Tibial nerve (tissue), 4 donors: ENCODE data around the gene SLX9. TPM values are rescaled to one million over a fixed set of nuclear protein-coding genes. Genes with fewer than 3 reads are reported as not detected.

Experiments used
- DNase-seq, 2 donors: peaks; one replicate each; pipeline ENCODE4 v3.0.0-alpha.2; 2019; ENCODE audit warnings: low spot score in 2 of 2
- H3K27ac ChIP-seq, 4 donors: fragments of 200-600 bp; sonication (generic) in 3 of 4; one replicate each; pipeline ENCODE4 v1.5.1; 2017 to 2019; ENCODE audit warnings: mild to moderate bottlenecking in 1 of 4
- H3K27me3 ChIP-seq, 2 donors: fragments of 200-600 bp; sonication (generic) in 1 of 2; one replicate each; pipeline versions ENCODE4 v1.5.1 to v1.6.0; 2017 to 2019
- H3K36me3 ChIP-seq, 3 donors: fragments of 200-600 bp; sonication (generic); one replicate each; pipeline ENCODE4 v1.5.1; 2018 to 2019
- H3K4me1 ChIP-seq, 4 donors: fragments of 200-600 bp; sonication (generic) in 3 of 4; one replicate each; pipeline ENCODE4 v1.5.1; 2017 to 2019
- H3K4me3 ChIP-seq, 4 donors: fragments of 200-600 bp; sonication (generic) in 3 of 4; one replicate each; pipeline ENCODE4 v1.5.1; 2017 to 2019; ENCODE audit warnings: mild to moderate bottlenecking in 1 of 4, moderate library complexity in 1 of 4
- H3K9me3 ChIP-seq, 4 donors: fragments of 200-600 bp; sonication (generic) in 3 of 4; one replicate each; pipeline ENCODE4 v1.5.1; 2017 to 2019
- CTCF ChIP-seq, 5 experiments: fragments of 200-600 bp in 3 of 5; fragments of 450-650 bp in 2 of 5; sonication (generic) in 3 of 5; IDR thresholded peaks; one replicate each; pipeline ENCODE4 v1.5.1; 2016 to 2019; ENCODE audit warnings: antibody characterized with exemption in 5 of 5, mild to moderate bottlenecking in 3 of 5, moderate library complexity in 2 of 5
- EP300 ChIP-seq, 2 donors: sonication (generic); formaldehyde crosslinking; IDR thresholded peaks; one replicate each; pipeline ENCODE4 v1.6.1; 2017; ENCODE audit warnings: antibody characterized with exemption in 2 of 2, mild to moderate bottlenecking in 1 of 2
- POLR2A ChIP-seq, 2 donors: fragments of 450-650 bp; IDR thresholded peaks; one replicate each; pipeline ENCODE4 v1.6.1; 2017; ENCODE audit warnings: antibody characterized with exemption in 2 of 2, mild to moderate bottlenecking in 2 of 2, moderate library complexity in 2 of 2
- WGBS, 2 donors: methylation state at CpG; one replicate each; pipeline ENCODE4 v1.1.5; 2018; 5-methylcytosine and 5-hydroxymethylcytosine counted together
- total RNA-seq, 4 donors: library from RNA; depleted of rRNA; stranded (reverse); fragments of >200 nt; gene quantifications; one replicate each; pipeline ENCODE4 v1.1.0, GENCODE V29; 2016

Gene SLX9
- total RNA-seq, 4 donors from 2014 or later, result 3.7 to 19.8 (median 13.3) TPM

GRCh38 chr21:45019887-45020537, 80.2 kb downstream of the SLX9 start:
- TF ChIP-seq CTCF (IDR thresholded peaks at IDR 0.05) (no peak), POLR2A (IDR thresholded peaks at IDR 0.05) (no peak), EP300 (IDR thresholded peaks at IDR 0.05) (no peak)
- WGBS, 2 donors, result 82 to 83% methylated on average over 9 to 17 of the region's 19 CpGs
- no peak for DNase-seq
- Histone ChIP-seq H3K27ac (peak overlapping the region in 1 of 4 donors; percentile 43), H3K36me3 (no peaks in the 10 kb centered on the region), H3K9me3 (peaks cover 0 to 20% (median 1%) of the 10 kb centered on the region in 4 donors), H3K4me1 (peaks cover 0 to 19% (median 5%) of the 10 kb centered on the region in 4 donors), H3K4me3 (no peak overlapping the region), H3K27me3 (no peaks in the 10 kb centered on the region)

GRCh38 chr21:45020629-45021427, 81.0 kb downstream of the SLX9 start:
- peak overlapping the region in 1 of 4 donors; percentile 43 for H3K27ac ChIP-seq

GRCh38 chr21:45021428-45022347, 81.9 kb downstream of the SLX9 start:
- H3K4me1 ChIP-seq, result peaks cover 0 to 19% (median 5%) of the 10 kb centered on the region in 4 donors
- H3K27me3 ChIP-seq, result no peaks in the 10 kb centered on the region
- no peak overlapping the region for H3K4me3 ChIP-seq
- H3K9me3 ChIP-seq, result peaks cover 0 to 20% (median 1%) of the 10 kb centered on the region in 4 donors
- DNase-seq, result no peak
- WGBS, 2 donors, result 71 to 75% methylated on average over 30 of the region's 31 CpGs
- H3K36me3 ChIP-seq, result no peaks in the 10 kb centered on the region
- H3K27ac ChIP-seq, result no peak overlapping the region
- TF ChIP-seq POLR2A (IDR thresholded peaks at IDR 0.05), result no peak
- TF ChIP-seq EP300 (IDR thresholded peaks at IDR 0.05), result no peak
- no peak for TF ChIP-seq CTCF (IDR thresholded peaks at IDR 0.05)

More at GRCh38 chr21:45020629-45021427, 81.0 kb downstream of the SLX9 start:
- Histone ChIP-seq H3K27me3 (no peaks in the 10 kb centered on the region), H3K36me3 (no peaks in the 10 kb centered on the region), H3K9me3 (peaks cover 0 to 20% (median 1%) of the 10 kb centered on the region in 4 donors), H3K4me1 (peaks cover 0 to 19% (median 5%) of the 10 kb centered on the region in 4 donors), H3K4me3 (no peak overlapping the region)
- TF ChIP-seq EP300 (IDR thresholded peaks at IDR 0.05), result no peak
- TF ChIP-seq CTCF (IDR thresholded peaks at IDR 0.05), result no peak
- TF ChIP-seq POLR2A (IDR thresholded peaks at IDR 0.05), result no peak
- DNase-seq, result no peak
- WGBS, 2 donors, result 71 to 74% methylated on average over 28 of the region's 28 CpGs

GRCh38 chr21:45022348-45022675, 82.5 kb downstream of the SLX9 start:
- no peak for DNase-seq
- TF ChIP-seq EP300 (IDR thresholded peaks at IDR 0.05) (no peak), POLR2A (IDR thresholded peaks at IDR 0.05) (no peak), CTCF (IDR thresholded peaks at IDR 0.05) (no peak)
- Histone ChIP-seq H3K36me3 (no peaks in the 10 kb centered on the region), H3K4me3 (no peak overlapping the region), H3K27ac (no peak overlapping the region), H3K4me1 (peaks cover 0 to 19% (median 5%) of the 10 kb centered on the region in 4 donors), H3K27me3 (no peaks in the 10 kb centered on the region), H3K9me3 (peaks cover 0 to 20% (median 1%) of the 10 kb centered on the region in 4 donors)
- 68 to 73% methylated on average over 8 of the region's 8 CpGs for WGBS, 2 donors
